Activated CD4-positive, alpha-beta T cell treated with anti-CD3 and anti-CD28 coated beads for 36 hours (primary cell): ENCODE data around the gene TMEM60. TPM values are rescaled to one million over a fixed set of nuclear protein-coding genes. Genes with fewer than 3 reads are reported as not detected.

Experiments used
- ATAC-seq: fragments of 200-7000 bp; cut with Tn5 transposase; one replicate; pipeline ENCODE4 v1.10.0; 2021; ENCODE audit warnings: mild to moderate bottlenecking, moderate library complexity
- CTCF ChIA-PET: fragments of 350-600 bp; sonication (Branson Sonifier 250); formaldehyde crosslinking; loops from one replicate; lab custom pipeline; 2021; ENCODE audit warnings: antibody characterized with exemption; lab: Charles Lee
- POLR2A ChIA-PET: fragments of 350-600 bp; sonication (Branson Sonifier 250); formaldehyde crosslinking; loops from one replicate; lab custom pipeline; 2021; ENCODE audit warnings: antibody characterized with exemption, inconsistent platforms; lab: Charles Lee
- DNase-seq: peaks from one replicate; pipeline ENCODE4 v3.0.0-alpha.2; 2020
- H3K27ac Mint-ChIP-seq: one replicate; pipeline ENCODE4 v1.8.0; 2021; ENCODE audit warnings: mixed read lengths
- H3K27me3 Mint-ChIP-seq: one replicate; pipeline ENCODE4 v1.8.0; 2021; ENCODE audit warnings: mixed read lengths
- H3K36me3 Mint-ChIP-seq: one replicate; pipeline ENCODE4 v1.8.0; 2021; ENCODE audit warnings: low read depth, mixed read lengths
- H3K4me1 Mint-ChIP-seq: one replicate; pipeline ENCODE4 v1.8.0; 2021; ENCODE audit warnings: mixed read lengths
- H3K4me3 Mint-ChIP-seq: one replicate; pipeline ENCODE4 v1.8.0; 2021; ENCODE audit warnings: mild to moderate bottlenecking, moderate library complexity, mixed read lengths
- H3K9me3 Mint-ChIP-seq: one replicate; pipeline ENCODE4 v1.8.0; 2021; ENCODE audit warnings: low read depth, mixed read lengths
- intact Hi-C, 2 experiments: fragments of 100-400 bp; cut with DNase I in 1 of 2; cut with micrococcal nuclease in 1 of 2; formaldehyde crosslinking; loops; one replicate each; pipeline versions ENCODE4 v1.14.2 to v1.15.1; 2022 to 2024; cut with DNase I, micrococcal nuclease
- total RNA-seq, 2 experiments: library from RNA; stranded (reverse); gene quantifications; one replicate each; pipeline ENCODE4 v1.2.3, GENCODE V29; 2021

Gene TMEM60
- total RNA-seq, 2 experiments from 2014 or later = 7.9 to 10.1 TPM

- POLR2A ChIA-PET = no interaction called here
- CTCF ChIA-PET = no interaction called here
- H3K4me3 Mint-ChIP-seq = no peak overlapping the region
These were observed 19.7 kb downstream of the TMEM60 start for GRCh38 chr7:77778535-77778934.

GRCh38 chr7:77771901-77772300 lies 26.3 kb downstream of the TMEM60 start:
- Mint-ChIP-seq H3K4me3 (no peak overlapping the region), H3K4me1 (no peaks in the 10 kb centered on the region), H3K27me3 (no peaks in the 10 kb centered on the region), H3K36me3 (peaks cover 26% of the 10 kb centered on the region), H3K9me3 (no peaks in the 10 kb centered on the region), H3K27ac (no peak overlapping the region)
- DNase-seq = no peak
- intact Hi-C loops = no loop called here
- POLR2A ChIA-PET = no interaction called here
- CTCF ChIA-PET = no interaction called here
- ATAC-seq = no peak

More at GRCh38 chr7:77778535-77778934, 19.7 kb downstream of the TMEM60 start:
- no peak overlapping the region for H3K27ac Mint-ChIP-seq
- no peaks in the 10 kb centered on the region for H3K4me1 Mint-ChIP-seq
- intact Hi-C loops = no loop called here
- H3K27me3 Mint-ChIP-seq = no peaks in the 10 kb centered on the region
- DNase-seq = no peak
- no peaks in the 10 kb centered on the region for H3K9me3 Mint-ChIP-seq
- H3K36me3 Mint-ChIP-seq = peaks cover 40% of the 10 kb centered on the region
- no peak for ATAC-seq

- CTCF ChIA-PET = interaction anchor here (0.5 to 1.7 kb wide), 2 partner anchors 119 to 179 kb away, joined by 3 to 5 read pairs; no protein-coding TSS in a partner anchor
These were observed 27.9 kb downstream of the TMEM60 start for GRCh38 chr7:77770316-77770715.

DNA sequence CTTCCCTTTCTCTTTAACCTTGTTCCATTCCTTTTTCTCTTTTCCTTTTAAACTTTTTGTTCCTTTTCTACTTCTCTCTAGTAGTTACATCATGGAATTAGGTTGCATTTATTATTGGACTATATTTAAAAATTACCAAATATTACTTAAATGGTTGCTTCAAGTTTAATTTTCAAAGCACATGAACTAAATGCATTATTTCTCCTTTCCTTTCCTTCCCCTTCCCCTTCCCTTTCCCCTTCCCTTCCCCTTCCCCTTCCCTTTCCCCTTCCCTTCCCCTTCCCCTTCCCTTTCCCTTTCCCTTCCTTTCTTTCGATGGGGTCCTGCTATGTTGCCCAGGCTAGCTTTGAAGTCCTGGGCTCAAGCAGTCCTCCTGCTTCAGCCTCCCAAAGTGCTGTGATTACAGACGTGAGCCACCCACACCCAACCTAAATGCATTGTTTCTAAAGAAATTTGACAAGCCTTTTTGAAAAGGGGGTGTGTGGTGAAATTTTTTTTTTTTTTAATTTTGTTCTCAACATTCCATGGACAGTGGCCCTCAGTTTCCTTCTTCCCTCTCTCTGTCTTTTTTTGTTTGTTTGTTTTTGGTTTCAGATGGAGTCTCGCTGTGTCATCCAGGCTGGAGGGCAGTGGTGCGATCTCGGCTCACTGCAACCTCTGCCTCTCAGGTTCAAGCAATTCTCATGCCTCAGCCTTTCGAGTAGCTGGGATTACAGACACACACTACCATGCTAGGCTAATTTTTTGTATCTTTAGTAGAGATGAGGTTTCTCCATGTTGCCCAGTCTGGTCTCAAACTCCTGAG lies 31.2 kb downstream of the TMEM60 start:
- Mint-ChIP-seq H3K4me3 (no peak overlapping the region), H3K27me3 (no peaks in the 10 kb centered on the region), H3K27ac (no peak overlapping the region), H3K9me3 (no peaks in the 10 kb centered on the region), H3K4me1 (peaks cover 14% of the 10 kb centered on the region), H3K36me3 (peaks cover 11% of the 10 kb centered on the region)
- no peak for DNase-seq
- intact Hi-C loops = no loop called here
- POLR2A ChIA-PET = no interaction called here
- CTCF ChIA-PET = interaction anchor here (0.6 kb wide), 1 partner anchor 32 kb away, joined by 3 read pairs; the partner anchor contains the start of gene PHTF2
- no peak for ATAC-seq

More at GRCh38 chr7:77770316-77770715, 27.9 kb downstream of the TMEM60 start:
- no peak overlapping the region for H3K4me3 Mint-ChIP-seq
- POLR2A ChIA-PET = no interaction called here
- no peak for ATAC-seq
- H3K9me3 Mint-ChIP-seq = no peaks in the 10 kb centered on the region
- peaks cover 23% of the 10 kb centered on the region for H3K36me3 Mint-ChIP-seq
- intact Hi-C loops = no loop called here
- no peaks in the 10 kb centered on the region for H3K27me3 Mint-ChIP-seq
- H3K4me1 Mint-ChIP-seq = peaks cover 4% of the 10 kb centered on the region
- no peak overlapping the region for H3K27ac Mint-ChIP-seq
- DNase-seq = no peak

DNA sequence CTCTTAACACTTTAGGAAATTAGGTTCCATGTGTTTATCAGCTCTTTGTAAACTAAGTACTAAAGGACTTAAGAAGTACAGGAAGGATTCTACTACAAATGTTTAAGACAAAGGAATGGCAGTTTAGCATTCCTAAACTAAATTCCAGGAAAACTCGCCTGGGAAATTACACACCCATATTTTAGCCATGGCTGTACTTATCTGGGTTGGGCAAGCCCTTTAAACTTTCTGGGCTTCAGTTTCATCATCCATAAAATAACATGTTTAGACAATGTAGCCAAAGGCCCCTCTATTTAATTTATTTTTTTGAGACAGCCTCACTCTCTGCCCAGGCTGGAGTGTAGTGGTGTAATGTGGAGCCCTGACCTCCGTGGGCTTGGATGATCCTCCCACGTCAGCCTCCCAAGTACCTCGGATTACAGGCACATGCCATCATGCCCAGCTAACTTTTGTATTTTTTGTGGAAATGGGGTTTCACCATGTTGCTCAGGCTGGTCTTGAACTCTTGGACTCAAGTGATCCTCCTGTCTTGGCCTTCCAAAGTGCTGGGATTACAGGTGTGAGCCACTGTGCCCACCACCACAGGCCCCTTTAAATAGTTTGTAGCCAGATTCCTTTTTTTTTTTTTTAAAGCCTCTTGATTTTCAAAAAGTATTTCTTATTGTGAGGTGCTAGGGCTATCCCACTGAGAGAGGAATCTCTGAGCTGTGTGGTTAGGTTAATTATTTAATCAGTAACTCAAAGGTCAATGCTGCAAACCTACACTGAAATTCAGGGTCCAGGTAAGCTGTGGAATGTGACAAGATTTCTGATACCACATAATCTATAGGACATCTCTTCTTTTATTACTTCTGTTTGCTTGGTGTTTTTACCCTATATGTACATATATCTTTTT lies 32.1 kb downstream of the TMEM60 start:
- H3K4me1 Mint-ChIP-seq = peaks cover 14% of the 10 kb centered on the region
- no peaks in the 10 kb centered on the region for H3K27me3 Mint-ChIP-seq
- intact Hi-C loops = no loop called here
- ATAC-seq (no peak), DNase-seq (no peak)
- peaks cover 11% of the 10 kb centered on the region for H3K36me3 Mint-ChIP-seq
- ChIA-PET POLR2A (no interaction called here), CTCF (interaction anchor here (0.6 kb wide), 1 partner anchor 33 kb away, joined by 3 read pairs; the partner anchor contains the start of gene PHTF2)
- H3K9me3 Mint-ChIP-seq = no peaks in the 10 kb centered on the region
- no peak overlapping the region for H3K27ac Mint-ChIP-seq
- H3K4me3 Mint-ChIP-seq = no peak overlapping the region

DNA sequence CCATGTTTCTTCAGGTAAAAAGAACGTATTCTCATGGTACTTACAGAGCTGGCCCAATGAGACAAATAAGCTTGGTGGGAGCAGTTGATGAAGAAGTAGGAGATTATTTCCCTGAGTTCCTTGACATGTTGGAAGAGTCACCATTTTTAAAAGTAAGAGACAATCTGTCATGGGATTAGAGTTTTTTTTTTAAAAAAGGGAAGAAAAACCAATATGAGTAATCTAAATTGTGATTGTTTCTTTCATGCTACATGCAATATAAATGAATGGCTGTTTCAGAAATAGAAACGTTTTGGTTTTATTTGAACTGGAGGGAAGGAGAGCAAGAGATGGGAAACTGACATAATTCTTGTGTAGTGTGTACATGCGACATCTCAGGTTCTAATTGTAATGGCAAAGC lies 32.8 kb downstream of the TMEM60 start:
- no peak overlapping the region for H3K27ac Mint-ChIP-seq
- peaks cover 14% of the 10 kb centered on the region for H3K4me1 Mint-ChIP-seq
- H3K36me3 Mint-ChIP-seq = peaks cover 7% of the 10 kb centered on the region
- DNase-seq (no peak), ATAC-seq (no peak)
- CTCF ChIA-PET = no interaction called here
- intact Hi-C loops = no loop called here
- no peaks in the 10 kb centered on the region for H3K9me3 Mint-ChIP-seq
- H3K27me3 Mint-ChIP-seq = no peaks in the 10 kb centered on the region
- POLR2A ChIA-PET = no interaction called here
- no peak overlapping the region for H3K4me3 Mint-ChIP-seq

DNA sequence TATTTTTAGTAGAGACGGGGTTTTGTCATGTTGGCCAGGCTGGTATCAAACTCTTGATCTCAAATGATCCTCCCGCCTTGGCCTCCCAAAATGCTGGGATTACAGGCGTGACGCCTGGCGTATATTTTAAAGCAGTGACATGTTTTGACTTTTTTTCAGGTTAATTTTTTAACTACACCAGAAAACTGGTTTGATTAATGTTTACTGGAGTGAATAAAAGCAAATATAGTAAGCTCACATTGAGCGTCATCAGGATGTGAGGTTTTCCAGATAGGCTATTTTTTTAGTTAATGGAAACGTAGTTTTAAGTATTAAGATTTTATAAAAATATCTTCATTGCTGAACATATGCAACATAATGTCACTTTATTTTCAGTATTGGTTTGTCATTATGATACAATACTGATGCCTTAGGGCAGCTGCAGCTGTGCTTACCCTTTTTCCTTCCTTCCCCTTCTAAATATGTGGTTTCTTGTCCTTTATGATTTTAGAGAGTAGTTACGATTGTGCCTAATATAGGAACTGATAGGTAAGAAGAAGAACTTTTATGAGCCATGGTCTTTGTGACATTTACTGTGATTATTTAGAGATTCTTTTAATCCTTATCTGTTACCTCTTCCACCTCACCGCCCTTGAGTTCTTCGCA lies 37.3 kb downstream of the TMEM60 start:
- Mint-ChIP-seq H3K27me3 (no peaks in the 10 kb centered on the region), H3K36me3 (peaks cover 5% of the 10 kb centered on the region), H3K4me3 (no peak overlapping the region), H3K27ac (no peak overlapping the region), H3K4me1 (peaks cover 31% of the 10 kb centered on the region), H3K9me3 (no peaks in the 10 kb centered on the region)
- ATAC-seq (no peak), DNase-seq (no peak)
- POLR2A ChIA-PET = no interaction called here
- CTCF ChIA-PET = interaction anchor here (0.6 to 3.7 kb wide), 8 partner anchors 13 to 229 kb away, joined by 3 to 70 read pairs (median 4); no protein-coding TSS in a partner anchor
- intact Hi-C loops = no loop called here

DNA sequence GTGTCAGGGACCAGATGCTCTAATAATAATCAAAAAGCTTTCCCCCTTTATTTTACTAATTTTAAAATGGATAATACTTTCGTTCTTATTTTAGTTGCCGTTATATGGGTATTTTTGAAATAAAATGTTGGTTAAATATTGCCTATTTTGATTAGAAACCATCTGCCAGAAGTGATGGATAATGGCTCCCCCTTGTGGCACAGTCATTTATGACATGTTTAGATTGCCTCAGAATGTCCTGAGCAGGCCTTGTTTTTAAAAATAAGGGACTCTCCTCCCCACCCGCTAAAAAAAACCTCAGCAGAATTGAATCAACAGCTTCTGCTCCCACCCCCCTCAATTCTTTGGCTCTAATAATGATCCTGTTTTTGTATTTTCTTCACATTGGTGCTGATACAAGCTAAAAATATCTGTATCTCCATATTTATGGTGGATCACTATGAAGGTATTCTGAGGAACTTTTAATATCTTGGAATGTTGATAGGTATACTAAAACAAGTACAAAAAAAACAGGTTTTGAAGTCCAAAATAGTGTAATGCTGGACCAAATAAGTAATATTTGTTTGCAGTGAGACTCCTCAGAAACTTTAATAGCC lies 38.8 kb downstream of the TMEM60 start:
- no peak overlapping the region for H3K27ac Mint-ChIP-seq
- DNase-seq (peak; percentile 78), ATAC-seq (peak; percentile 81)
- peaks cover 31% of the 10 kb centered on the region for H3K4me1 Mint-ChIP-seq
- H3K9me3 Mint-ChIP-seq = no peaks in the 10 kb centered on the region
- intact Hi-C loops = loop anchor here (1.0 to 5.0 kb wide), 5 partner anchors 63 to 178 kb away; partner anchors contain the start of gene RSBN1L (in 2 of the 2)
- H3K27me3 Mint-ChIP-seq = no peaks in the 10 kb centered on the region
- ChIA-PET POLR2A (no interaction called here), CTCF (interaction anchor here (0.7 to 3.7 kb wide), 31 partner anchors 8 to 566 kb away, joined by 3 to 70 read pairs (median 4); no protein-coding TSS in a partner anchor)
- no peak overlapping the region for H3K4me3 Mint-ChIP-seq
- no peaks in the 10 kb centered on the region for H3K36me3 Mint-ChIP-seq

- no peaks in the 10 kb centered on the region for H3K9me3 Mint-ChIP-seq
- CTCF ChIA-PET = interaction anchor here (0.6 to 3.7 kb wide), 7 partner anchors 10 to 112 kb away, joined by 3 to 40 read pairs (median 3); partner anchors contain the start of gene RSBN1L
- H3K4me3 Mint-ChIP-seq = no peak overlapping the region
- H3K27me3 Mint-ChIP-seq = no peaks in the 10 kb centered on the region
- POLR2A ChIA-PET = no interaction called here
- peak overlapping the region; percentile 19 for H3K27ac Mint-ChIP-seq
- DNase-seq = peak; percentile 20
- ATAC-seq = peak; percentile 70
- H3K4me1 Mint-ChIP-seq = peaks cover 39% of the 10 kb centered on the region
- H3K36me3 Mint-ChIP-seq = no peaks in the 10 kb centered on the region
- intact Hi-C loops = loop anchor here in 1 of 2 experiments (5.0 kb wide), 1 partner anchor 180 kb away; no protein-coding TSS in a partner anchor
These were observed 40.6 kb downstream of the TMEM60 start for GRCh38 chr7:77757589-77757988.

GRCh38 chr7:77753173-77753572 lies 45.1 kb downstream of the TMEM60 start:
- peaks cover 19% of the 10 kb centered on the region for H3K36me3 Mint-ChIP-seq
- H3K27me3 Mint-ChIP-seq = no peaks in the 10 kb centered on the region
- H3K27ac Mint-ChIP-seq = no peak overlapping the region
- peak; percentile 39 for ATAC-seq
- POLR2A ChIA-PET = no interaction called here
- H3K9me3 Mint-ChIP-seq = no peaks in the 10 kb centered on the region
- peaks cover 44% of the 10 kb centered on the region for H3K4me1 Mint-ChIP-seq
- no peak overlapping the region for H3K4me3 Mint-ChIP-seq
- CTCF ChIA-PET = interaction anchor here (2.4 to 3.1 kb wide), 2 partner anchors 95 to 102 kb away, joined by 8 to 24 read pairs; no protein-coding TSS in a partner anchor
- intact Hi-C loops = no loop called here
- DNase-seq = no peak
